GM19463 (cell line): ENCODE data around the gene MOXD1.

Source experiments
- ATAC-seq: cut with Tn5 transposase; IDR thresholded peaks from one replicate; pipeline ENCODE4 v1.9.1; 2021; ENCODE audit warnings: mild to moderate bottlenecking, moderate library complexity; ENCODE audit not compliant: unreplicated experiment

Gene MOXD1

DNA sequence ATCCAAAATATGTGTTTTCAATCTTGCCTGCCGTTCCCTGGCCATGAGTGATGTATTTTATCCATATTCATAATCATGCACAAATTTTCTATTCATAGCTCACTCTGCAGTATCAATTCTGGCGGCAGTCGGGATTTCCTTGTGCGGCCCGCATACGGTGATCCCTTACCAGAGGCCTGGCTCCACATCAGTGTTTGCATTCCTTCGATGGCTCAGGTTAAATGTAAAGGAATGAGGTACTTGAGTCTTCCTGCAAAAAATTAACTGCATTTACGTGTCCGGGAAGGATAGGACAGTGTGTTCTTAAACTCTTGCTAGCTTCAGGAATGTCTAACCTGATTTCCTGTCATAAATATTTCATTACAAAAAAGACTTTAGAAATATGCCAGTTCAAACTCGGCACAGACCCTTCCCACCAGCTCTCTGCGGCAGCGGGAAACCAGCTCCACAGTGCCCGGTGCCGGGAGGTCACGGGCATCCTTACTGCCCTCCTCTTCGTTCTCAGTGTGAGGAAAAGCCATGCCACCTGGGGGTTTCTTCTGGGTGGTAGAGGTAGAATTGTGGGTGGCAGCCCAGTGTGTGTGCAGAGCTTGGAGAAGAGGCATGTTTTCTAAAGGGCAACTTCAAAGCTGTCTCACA, 154.5 kb downstream of the MOXD1 start:
- no peak for ATAC-seq

DNA sequence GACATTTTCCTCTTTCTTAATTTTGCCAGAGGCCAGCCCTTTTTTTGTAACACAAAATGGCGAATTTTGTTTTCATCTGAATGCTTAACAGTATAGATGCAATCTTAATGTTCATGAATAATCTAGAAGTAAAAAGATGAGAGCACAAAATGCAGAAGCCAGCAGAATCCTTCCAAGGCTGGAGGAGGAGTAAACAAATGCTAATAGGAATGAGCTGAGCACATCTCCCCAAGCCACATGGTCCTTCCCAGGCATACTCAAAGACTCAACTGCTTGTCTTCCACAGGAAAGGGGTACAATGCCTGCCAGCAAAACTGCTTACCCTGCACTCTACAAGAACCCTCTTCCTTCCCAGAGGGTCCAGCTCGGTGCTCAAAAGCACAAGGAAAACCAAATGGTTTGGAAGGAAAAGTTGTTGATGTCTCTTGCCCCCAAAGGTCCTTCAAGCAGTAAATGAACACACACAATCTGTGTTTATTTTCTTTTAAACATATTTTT, 155.1 kb downstream of the MOXD1 start:
- ATAC-seq = no peak
